HCT116 (cell line): Measurements from ENCODE around the gene IFIT3. TPM values are rescaled to one million over a fixed set of nuclear protein-coding genes. Genes with fewer than 3 reads are reported as not detected.
"Not testable (repeated sequence)": the region's sequence is repeated elsewhere in the genome, so short reads cannot be mapped to it uniquely, and the experiment has no call there.

Experiments
- ATAC-seq: fragments of 200-7000 bp; cut with Tn5 transposase; 2 replicates; pipeline ENCODE4 v1.9.1; 2020; ENCODE audit warnings: mild to moderate bottlenecking, moderate library complexity
- BruUV-seq: library from RNA; stranded (reverse); fragments of 400-500 nt; replicated peaks from 2 replicates; lab custom pipeline; 2021; lab: Mats Ljungman, UMichigan
- CTCF ChIA-PET: fragments of 300-600 bp; sonication (Branson Sonifier 250); formaldehyde crosslinking; loops from one replicate; lab custom pipeline; 2021; ENCODE audit warnings: antibody characterized with exemption; lab: Charles Lee
- POLR2A ChIA-PET: fragments of 300-600, 350-600 bp; sonication (Branson Sonifier 250); formaldehyde crosslinking; loops from one replicate; lab custom pipeline; 2021; ENCODE audit warnings: antibody characterized with exemption; lab: Charles Lee
- RAD21 ChIA-PET, 2 experiments: fragments of 300-600 bp; sonication (Branson Sonifier 250); formaldehyde crosslinking; loops; one replicate each; lab custom pipeline; 2023; ENCODE audit warnings: low total read pairs in 2 of 2; ENCODE audit not compliant: uncharacterized antibody in 2 of 2, unreplicated experiment in 2 of 2, low non-redundant PET in 1 of 2; lab: Charles Lee
- DNase-seq: peaks from one replicate; pipeline ENCODE4 v3.0.0-alpha.2; 2010; ENCODE audit warnings: low read depth, low spot score
- H2AFZ ChIP-seq: fragments of 200-600 bp; shearing (Covaris generic), sonication (generic); 2 replicates; pipeline ENCODE4 v1.6.1; 2017; ENCODE audit warnings: low read depth, mixed run types, mixed read lengths, antibody characterized with exemption, low read length; ENCODE audit not compliant: poor library complexity, severe bottlenecking
- H3K27ac ChIP-seq: 2 replicates; pipeline ENCODE4 v1.5.1; 2012; ENCODE audit warnings: low read depth, low read length
- H3K27me3 ChIP-seq: fragments of 200-600 bp; sonication (generic); 2 replicates; pipeline ENCODE4 v1.6.1; 2016; ENCODE audit warnings: mixed run types, low read length, mixed read lengths; ENCODE audit not compliant: insufficient read depth
- H3K36me3 ChIP-seq, 2 experiments: fragments of 200-500 bp in 1 of 2; fragments of 200-600 bp in 1 of 2; sonication (Bioruptor generic) in 1 of 2; sonication (generic) in 1 of 2; 2 replicates each; pipeline versions ENCODE4 v1.5.1 to v1.6.1; 2014 to 2016; ENCODE audit warnings: low read length in 2 of 2, inconsistent platforms in 1 of 2, mixed read lengths in 1 of 2, mixed run types in 1 of 2; ENCODE audit not compliant: insufficient read depth in 2 of 2, control insufficient read depth in 1 of 2
- H3K4me1 ChIP-seq, 2 experiments: fragments of 200-600 bp in 1 of 2; sonication (generic) in 1 of 2; 2 replicates each; pipeline versions ENCODE4 v1.5.1 to v1.6.1; 2012 to 2017; ENCODE audit warnings: low read length in 2 of 2, inconsistent platforms in 1 of 2, mild to moderate bottlenecking in 1 of 2, mixed read lengths in 1 of 2, mixed run types in 1 of 2, moderate library complexity in 1 of 2; ENCODE audit not compliant: insufficient read depth in 2 of 2, control insufficient read depth in 1 of 2
- H3K4me2 ChIP-seq: fragments of 200-600 bp; sonication (generic); 2 replicates; pipeline ENCODE4 v1.6.1; 2017; ENCODE audit warnings: mixed run types, low read length, mixed read lengths
- H3K4me3 ChIP-seq, 2 experiments: fragments of 200-600 bp in 1 of 2; sonication (generic) in 1 of 2; replicated peaks in 1 of 2; 2 replicates each; pipeline ENCODE4 v1.5.1; 2011 to 2016; ENCODE audit warnings: low read length in 2 of 2, control low read depth in 1 of 2, low read depth in 1 of 2, mild to moderate bottlenecking in 1 of 2, mixed read lengths in 1 of 2, mixed run types in 1 of 2
- H3K79me2 ChIP-seq: fragments of 200-600 bp; sonication (generic); 2 replicates; pipeline ENCODE4 v1.6.1; 2017; ENCODE audit warnings: mild to moderate bottlenecking, mixed run types, low read length, moderate library complexity, mixed read lengths; ENCODE audit not compliant: insufficient read depth
- H3K9ac ChIP-seq: fragments of 200-600 bp; sonication (generic); 2 replicates; pipeline ENCODE4 v1.6.1; 2016; ENCODE audit warnings: low read length, mixed read lengths
- H3K9me2 ChIP-seq: fragments of 200-600 bp; sonication (generic), shearing (Covaris generic); 2 replicates; pipeline ENCODE4 v1.6.1; 2017; ENCODE audit warnings: mixed run types, mild to moderate bottlenecking, moderate library complexity; ENCODE audit not compliant: insufficient read depth
- H3K9me3 ChIP-seq, 2 experiments: fragments of 200-500 bp in 1 of 2; fragments of 200-600 bp in 1 of 2; sonication (Bioruptor generic) in 1 of 2; sonication (generic) in 1 of 2; 2 replicates each; pipeline ENCODE4 v1.6.1; 2014 to 2017; ENCODE audit warnings: low read length in 2 of 2, mixed read lengths in 2 of 2, inconsistent platforms in 1 of 2, low read depth in 1 of 2, mild to moderate bottlenecking in 1 of 2, mixed run types in 1 of 2, moderate library complexity in 1 of 2; ENCODE audit not compliant: control insufficient read depth in 1 of 2, insufficient read depth in 1 of 2
- H4K20me1 ChIP-seq: fragments of 200-600 bp; sonication (generic), shearing (Covaris generic); 2 replicates; pipeline ENCODE4 v1.6.1; 2017; ENCODE audit warnings: mixed run types, mild to moderate bottlenecking, moderate library complexity; ENCODE audit not compliant: insufficient read depth
- CBX3 ChIP-seq: IDR thresholded peaks from 2 replicates; pipeline ENCODE4 v1.6.1; 2012; ENCODE audit warnings: low read depth
- CEBPB ChIP-seq: IDR thresholded peaks from 2 replicates; pipeline ENCODE4 v1.6.1; 2012; ENCODE audit warnings: low read depth
- intact Hi-C: fragments of 100-400 bp; cut with micrococcal nuclease; formaldehyde crosslinking; loops from 2 replicates; pipeline ENCODE4 v1.10.0; 2022
- total RNA-seq: library from RNA; stranded (reverse); gene quantifications from one replicate; pipeline ENCODE4 v1.2.1, GENCODE V29; 2021; ENCODE audit not compliant: unreplicated experiment

IFIT3 gene
- total RNA-seq, 1 experiment from 2014 or later, result 1.1 TPM

DNA sequence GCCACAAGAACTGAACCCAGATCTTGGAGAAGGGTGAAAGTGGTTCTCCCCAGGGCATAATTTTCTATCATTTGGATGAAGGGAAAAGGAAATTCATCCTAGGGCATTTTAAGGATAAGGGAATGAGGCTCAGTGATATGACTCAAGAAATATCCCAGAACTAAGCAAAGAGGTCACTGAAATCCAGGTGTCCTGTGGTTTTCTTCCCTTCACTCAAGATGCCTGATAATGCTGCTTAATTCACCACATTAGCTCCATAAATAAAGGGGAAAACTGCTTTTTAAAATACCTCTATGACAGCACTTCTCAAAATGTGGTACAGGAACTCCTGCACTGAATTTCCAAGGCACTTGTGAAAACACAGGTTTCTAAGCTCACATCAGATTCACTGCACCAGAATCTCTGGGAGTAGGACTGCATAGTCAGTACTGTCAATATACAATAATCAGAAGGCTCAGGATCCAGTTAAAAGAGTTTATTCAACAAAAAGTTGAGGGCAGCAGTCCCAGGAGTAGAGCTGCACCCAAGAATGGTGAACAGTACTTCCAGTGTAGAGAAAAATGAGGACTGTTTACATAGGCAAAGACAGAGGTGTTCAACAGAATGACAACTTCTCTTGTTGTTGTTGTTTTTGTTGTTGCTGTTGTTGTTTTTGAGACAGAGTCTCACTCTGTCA is 2.9 kb downstream of the IFIT3 start:
- Histone ChIP-seq H3K4me1 (peaks cover 12 to 30% of the 10 kb centered on the region in 2 experiments; a peak in 3 of 4 replicates), H3K27ac (no peak overlapping the region), H2AFZ (no peak overlapping the region), H3K79me2 (no peaks in the 10 kb centered on the region), H3K36me3 (no peaks in the 10 kb centered on the region), H3K9me2 (no peaks in the 10 kb centered on the region), H3K27me3 (no peaks in the 10 kb centered on the region), H3K4me2 (no peak overlapping the region), H3K9ac (no peak overlapping the region), H3K4me3 (no peak overlapping the region), H3K9me3 (no peaks in the 10 kb centered on the region), H4K20me1 (no peaks in the 10 kb centered on the region)
- POLR2A ChIA-PET, result no interaction called here
- no peak for ATAC-seq
- intact Hi-C loops, result no loop called here
- TF ChIP-seq CBX3 (no peak), CEBPB (no peak)
- RAD21 ChIA-PET, result no interaction called here
- BruUV-seq, result no TSS peak
- CTCF ChIA-PET, result no interaction called here
- DNase-seq, result no peak

DNA sequence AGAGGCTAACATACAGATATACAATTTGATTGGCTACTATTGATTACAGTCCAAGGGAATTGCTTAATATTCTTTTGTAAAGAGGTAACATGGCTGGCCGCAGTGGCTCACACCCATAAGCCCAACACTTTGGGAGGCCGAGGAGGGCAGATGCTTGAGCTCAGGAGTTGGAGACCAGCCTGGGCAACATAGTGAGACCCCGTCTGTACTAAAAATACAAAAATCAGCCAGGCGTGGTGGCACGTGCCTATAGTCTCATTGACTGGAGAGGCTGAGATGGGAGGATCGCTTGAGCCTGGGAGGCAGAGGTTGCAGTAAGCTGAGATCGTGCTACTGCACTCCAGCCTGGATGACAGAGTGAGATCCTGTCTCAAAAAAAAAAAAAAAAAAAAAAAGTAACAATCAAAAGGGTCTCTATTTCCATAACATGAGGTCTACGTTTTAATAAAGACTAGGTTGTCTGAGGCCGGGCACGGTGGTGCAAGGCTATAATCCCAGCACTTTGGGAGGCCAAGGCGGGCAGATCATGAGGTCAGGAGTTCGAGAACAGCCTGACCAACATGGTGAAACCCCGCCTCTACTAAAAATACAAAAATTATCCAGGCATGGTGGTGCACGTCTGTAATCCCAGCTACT is 3.8 kb downstream of the IFIT3 start:
- H3K9ac ChIP-seq, CTCF ChIA-PET, H3K36me3 ChIP-seq, ATAC-seq, H3K27ac ChIP-seq, H3K9me3 ChIP-seq, RAD21 ChIA-PET, H4K20me1 ChIP-seq, H3K27me3 ChIP-seq, H3K4me3 ChIP-seq, H3K9me2 ChIP-seq, intact Hi-C loops, H3K4me2 ChIP-seq, H3K79me2 ChIP-seq, H2AFZ ChIP-seq, BruUV-seq, DNase-seq, POLR2A ChIA-PET: not testable (repeated sequence)
- H3K4me1 ChIP-seq, result peaks cover 12 to 30% of the 10 kb centered on the region in 2 experiments; a peak in 3 of 4 replicates
